Vagina (tissue), 2 donors: Measurements from ENCODE around the gene BMP8B.

Experiments
- CTCF ChIP-seq, 3 experiments: fragments of 450-650 bp in 2 of 3; fragments of 200-600 bp in 1 of 3; sonication (generic) in 1 of 3; IDR thresholded peaks; one replicate each; pipeline ENCODE4 v1.5.1; 2017 to 2019; ENCODE audit warnings: antibody characterized with exemption in 3 of 3, mild to moderate bottlenecking in 2 of 3, moderate library complexity in 2 of 3
- POLR2A ChIP-seq, 2 donors: fragments of 450-650 bp; IDR thresholded peaks; one replicate each; pipeline ENCODE4 v1.6.1; 2017; ENCODE audit warnings: antibody characterized with exemption in 2 of 2, mild to moderate bottlenecking in 2 of 2, moderate library complexity in 2 of 2
- POLR2AphosphoS5 ChIP-seq, 2 donors: sonication (generic); formaldehyde crosslinking; IDR thresholded peaks; one replicate each; pipeline ENCODE4 v1.9.0; 2017; ENCODE audit warnings: antibody characterized with exemption in 2 of 2, mild to moderate bottlenecking in 2 of 2, low read depth in 1 of 2; ENCODE audit not compliant: insufficient read depth in 1 of 2

GRCh38 chr1:39829791-39830533 lies 41.3 kb upstream of the BMP8B start:
- no peak for TF ChIP-seq CTCF (IDR thresholded peaks at IDR 0.05)
- TF ChIP-seq POLR2A (IDR thresholded peaks at IDR 0.05) = no peak
- no peak for TF ChIP-seq POLR2AphosphoS5 (IDR thresholded peaks at IDR 0.05; ENCODE audit: insufficient read depth in 1 of 2, low read depth in 1 of 2)
